Skeletal muscle cell (primary cell): ENCODE results near the gene FAM9C.

Experiments used
- DNase-seq: peaks from one replicate; pipeline ENCODE4 v3.0.0-alpha.2; 2010; ENCODE audit warnings: low read depth
- H3K4me3 ChIP-seq: 2 replicates; pipeline ENCODE4 v1.5.1; 2011; ENCODE audit warnings: low read depth, mild to moderate bottlenecking, control low read depth, low read length, moderate library complexity

Gene FAM9C

DNA sequence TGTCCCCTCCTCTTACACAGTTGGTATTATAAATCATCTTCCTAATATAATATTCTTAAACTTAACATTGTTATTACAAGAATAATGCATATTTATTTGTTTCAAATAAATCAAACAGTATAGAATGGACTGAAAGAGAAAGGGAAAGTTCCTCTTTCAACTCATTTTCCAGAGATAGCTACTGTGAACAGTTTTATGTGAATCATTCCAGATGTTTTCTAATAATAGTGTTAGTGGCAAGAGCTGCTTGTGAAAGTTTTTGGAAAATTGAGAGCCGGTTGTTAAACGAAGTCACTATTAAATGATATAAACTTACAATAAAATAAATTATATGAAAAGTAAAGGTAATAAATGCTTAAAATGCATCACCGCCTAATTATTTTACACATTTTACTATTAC, 55.0 kb downstream of the FAM9C start:
- no peak for DNase-seq
- H3K4me3 ChIP-seq: no peak overlapping the region

DNA sequence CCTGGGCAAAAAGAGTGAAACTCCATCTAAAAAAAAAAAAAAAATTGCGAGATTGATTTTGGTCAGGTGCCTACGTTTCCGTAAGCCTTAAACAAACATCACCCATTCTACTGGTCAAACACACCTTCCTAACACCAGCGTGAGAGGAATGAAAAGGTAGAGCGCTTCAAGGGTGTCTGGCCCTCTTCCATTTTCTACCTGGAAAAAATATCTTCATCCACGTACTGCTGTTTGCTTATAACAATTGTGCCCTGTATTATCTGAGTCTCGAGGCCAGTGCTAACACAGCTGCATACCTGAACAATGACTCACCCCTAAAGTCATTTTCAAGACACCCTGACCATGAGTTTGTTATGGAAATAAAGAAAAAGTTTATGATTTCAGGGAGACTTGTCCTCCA, 55.6 kb downstream of the FAM9C start:
- DNase-seq: no peak
- no peak overlapping the region for H3K4me3 ChIP-seq

DNA sequence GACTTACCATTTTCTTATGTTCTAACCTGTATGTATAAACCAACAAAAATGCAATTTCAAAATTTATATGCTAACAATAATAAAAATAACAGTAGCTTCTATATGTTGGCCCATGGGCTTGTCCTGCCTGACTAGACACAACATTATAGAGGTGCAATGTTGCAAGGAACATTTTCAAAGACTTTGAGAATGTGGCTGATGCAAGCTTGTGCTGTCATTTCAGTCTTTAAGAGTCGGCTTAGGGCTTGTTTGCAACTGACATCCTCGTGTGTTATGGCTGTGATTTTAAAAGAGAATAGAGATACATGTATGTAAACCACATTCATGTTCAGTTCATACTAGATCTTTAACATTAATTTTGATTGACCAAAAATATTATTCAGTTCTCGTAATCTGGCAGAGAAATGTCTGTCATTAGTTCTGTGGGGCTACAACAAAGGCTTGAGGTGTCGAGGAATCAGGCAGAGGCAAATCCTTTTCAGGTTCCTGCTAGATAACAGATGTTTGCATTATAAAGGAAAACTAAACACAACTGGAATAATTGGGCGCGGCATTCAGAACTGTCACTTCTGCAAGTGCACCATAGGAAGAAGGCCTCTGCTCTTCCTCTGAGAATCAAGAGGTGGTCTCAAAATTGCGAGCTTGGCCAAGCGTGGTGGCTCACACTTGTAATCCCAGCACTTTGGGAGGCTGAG, 56.4 kb downstream of the FAM9C start:
- H3K4me3 ChIP-seq: no peak overlapping the region
- DNase-seq: no peak

DNA sequence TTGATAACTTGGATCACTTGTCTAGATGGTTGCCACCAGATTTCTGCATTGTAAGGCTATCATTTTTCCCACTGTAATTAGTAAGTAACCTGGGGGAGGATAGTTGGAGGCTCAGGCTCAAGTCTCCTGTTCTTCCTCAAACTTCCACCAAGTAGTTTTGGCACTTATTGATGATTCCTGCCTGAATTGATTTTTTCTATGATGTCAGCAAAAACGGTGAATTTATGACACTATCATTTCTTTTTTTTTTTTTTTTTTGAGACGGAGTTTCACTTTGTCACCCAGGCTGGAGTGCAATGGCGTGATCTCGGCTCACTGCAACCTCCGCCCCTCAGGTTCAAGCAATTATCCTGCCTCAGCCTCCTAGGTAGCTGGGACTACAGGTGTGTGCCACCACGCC, 57.1 kb downstream of the FAM9C start:
- H3K4me3 ChIP-seq: no peak overlapping the region
- no peak for DNase-seq

DNA sequence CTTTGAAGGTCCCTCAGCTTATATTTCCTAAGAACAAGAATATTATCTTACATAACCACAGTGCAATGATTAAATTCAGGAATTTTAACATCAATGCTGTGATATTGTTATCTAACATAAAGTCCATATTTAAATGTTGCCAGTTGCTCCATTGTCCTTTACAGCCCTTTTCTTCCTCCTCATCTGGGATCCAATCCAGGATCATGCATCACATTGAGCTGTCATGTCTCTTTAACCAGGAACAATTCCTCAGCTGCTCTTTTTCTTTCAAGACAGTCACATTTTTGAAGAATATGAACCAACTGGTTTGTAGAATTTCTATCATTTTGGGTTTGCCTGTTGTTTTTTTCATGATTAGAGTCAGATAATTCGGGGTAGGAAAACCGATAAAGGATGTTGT, 57.5 kb downstream of the FAM9C start:
- DNase-seq: no peak
- H3K4me3 ChIP-seq: no peak overlapping the region

DNA sequence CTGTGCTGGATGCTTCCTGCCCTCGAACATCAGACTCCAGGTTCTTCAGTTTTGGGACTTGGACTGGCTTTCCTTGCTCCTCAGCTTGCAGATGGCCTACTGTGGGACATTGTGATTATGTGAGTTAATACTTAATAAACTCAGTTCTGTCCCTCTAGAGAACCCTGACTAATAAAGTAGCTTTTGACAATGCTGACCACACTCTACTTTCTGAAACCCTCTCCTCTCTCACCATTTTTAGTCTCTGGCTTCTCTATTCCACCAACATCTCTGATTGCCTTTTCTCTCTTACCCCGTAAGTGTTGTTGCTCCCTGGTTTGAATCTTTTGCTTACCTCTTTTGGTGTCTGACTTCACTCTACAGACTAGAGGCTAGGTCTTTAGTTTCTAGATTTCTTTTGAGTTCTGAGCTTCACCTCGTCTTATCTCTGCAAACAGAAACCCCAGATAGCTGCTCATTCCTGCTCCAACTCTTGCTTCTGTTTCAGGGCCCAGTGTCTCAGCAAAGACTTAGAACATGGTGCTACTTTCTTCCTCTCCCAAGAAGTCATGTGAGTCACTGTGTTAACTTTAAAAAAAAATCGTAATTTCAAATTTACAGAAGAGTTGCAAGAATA, 58.1 kb downstream of the FAM9C start:
- no peak overlapping the region for H3K4me3 ChIP-seq
- no peak for DNase-seq
